ENCODE results near the gene USP34.

Gene USP34

GRCh38 chr2:61178603-61179545 is 292.0 kb downstream of the USP34 start:
- Histone ChIP-seq H3K9ac (ENCODE audit: low read length) (peak overlapping the region; percentile 97), H2BK5ac (ENCODE audit: low read length) (no peak overlapping the region), H3K27me3 (ENCODE audit: insufficient read depth, low read length, poor library complexity) (no peaks in the 10 kb centered on the region), H3K4me1 (ENCODE audit: control insufficient read depth, low read depth, low read length) (peaks cover 18% of the 10 kb centered on the region), H2BK120ac (ENCODE audit: low read depth, low read length) (no peak overlapping the region), H3K4me2 (ENCODE audit: low read length) (peak overlapping the region; percentile 95), H3K36me3 (ENCODE audit: control insufficient read depth, insufficient read depth, low read length) (peaks cover 8% of the 10 kb centered on the region), H3K27ac (ENCODE audit: low read depth, low read length) (no peak overlapping the region), H2BK15ac (replicated peaks; ENCODE audit: low read depth) (no peak overlapping the region), H3K79me2 (ENCODE audit: control insufficient read depth, insufficient read depth, low read length) (peaks cover 15% of the 10 kb centered on the region), H3K56ac (ENCODE audit: low read length) (peak overlapping the region; percentile 98), H3K18ac (ENCODE audit: low read length) (no peak overlapping the region), H3K4me3 (ENCODE audit: low read length) (no peak overlapping the region), H3K23ac (ENCODE audit: low read length) (no peak overlapping the region), H3K4ac (ENCODE audit: low read depth, low read length) (no peak overlapping the region), H3K79me1 (ENCODE audit: low read length) (peaks cover 27% of the 10 kb centered on the region), H4K5ac (ENCODE audit: low read length) (no peak overlapping the region), H4K8ac (ENCODE audit: low read depth, low read length) (no peak overlapping the region), H2AK5ac (ENCODE audit: low read length) (peak overlapping the region; percentile 34)
- WGBS (ENCODE audit: extremely low coverage, insufficient coverage, low lambda C conversion rate): no CpG with 5 or more reads among the region's 22 CpGs
- DNase-seq: no peak

- no peaks in the 10 kb centered on the region for H3K27me3 ChIP-seq (ENCODE audit: insufficient read depth, low read length, poor library complexity)
- H4K5ac ChIP-seq (ENCODE audit: low read length): no peak overlapping the region
- H3K4me1 ChIP-seq (ENCODE audit: control insufficient read depth, low read depth, low read length): peaks cover 18% of the 10 kb centered on the region
- peak overlapping the region; percentile 33 for H2AK5ac ChIP-seq (ENCODE audit: low read length)
- peak overlapping the region; percentile 97 for H4K8ac ChIP-seq (ENCODE audit: low read depth, low read length)
- WGBS (ENCODE audit: extremely low coverage, insufficient coverage, low lambda C conversion rate): no CpG with 5 or more reads among the region's 45 CpGs
- peaks cover 27% of the 10 kb centered on the region for H3K79me1 ChIP-seq (ENCODE audit: low read length)
- peak overlapping the region; percentile 97 for H3K9ac ChIP-seq (ENCODE audit: low read length)
- peak overlapping the region; percentile 47 for H2BK120ac ChIP-seq (ENCODE audit: low read depth, low read length)
- peak; percentile 74 for DNase-seq
- H3K4me2 ChIP-seq (ENCODE audit: low read length): peak overlapping the region; percentile 95
- H2BK5ac ChIP-seq (ENCODE audit: low read length): peak overlapping the region; percentile 64
- H3K27ac ChIP-seq (ENCODE audit: low read depth, low read length): peak overlapping the region; percentile 90
- peak overlapping the region; percentile 77 for H3K4me3 ChIP-seq (ENCODE audit: low read length)
- H3K79me2 ChIP-seq (ENCODE audit: control insufficient read depth, insufficient read depth, low read length): peaks cover 15% of the 10 kb centered on the region
- peak overlapping the region; percentile 81 for H3K23ac ChIP-seq (ENCODE audit: low read length)
- peak overlapping the region; percentile 99 for H3K18ac ChIP-seq (ENCODE audit: low read length)
- H3K4ac ChIP-seq (ENCODE audit: low read depth, low read length): peak overlapping the region; percentile 85
- H3K36me3 ChIP-seq (ENCODE audit: control insufficient read depth, insufficient read depth, low read length): peaks cover 6% of the 10 kb centered on the region
- H2BK15ac ChIP-seq (replicated peaks; ENCODE audit: low read depth): no peak overlapping the region
- H3K56ac ChIP-seq (ENCODE audit: low read length): peak overlapping the region; percentile 98
Observed at GRCh38 chr2:61177727-61178549, 292.9 kb downstream of the USP34 start.

- peak overlapping the region; percentile 48 for H2BK5ac ChIP-seq (ENCODE audit: low read length)
- WGBS (ENCODE audit: extremely low coverage, insufficient coverage, low lambda C conversion rate): no CpG with 5 or more reads among the region's 111 CpGs
- H3K4me3 ChIP-seq (ENCODE audit: low read length): peak overlapping the region; percentile 77
- peak overlapping the region; percentile 90 for H3K27ac ChIP-seq (ENCODE audit: low read depth, low read length)
- peak; percentile 96 for DNase-seq
- peaks cover 15% of the 10 kb centered on the region for H3K79me2 ChIP-seq (ENCODE audit: control insufficient read depth, insufficient read depth, low read length)
- H3K36me3 ChIP-seq (ENCODE audit: control insufficient read depth, insufficient read depth, low read length): peaks cover 4% of the 10 kb centered on the region
- H3K56ac ChIP-seq (ENCODE audit: low read length): peak overlapping the region; percentile 99
- H2BK15ac ChIP-seq (replicated peaks; ENCODE audit: low read depth): no peak overlapping the region
- H3K79me1 ChIP-seq (ENCODE audit: low read length): peaks cover 27% of the 10 kb centered on the region
- peak overlapping the region; percentile 85 for H3K4ac ChIP-seq (ENCODE audit: low read depth, low read length)
- peak overlapping the region; percentile 97 for H3K9ac ChIP-seq (ENCODE audit: low read length)
- H4K8ac ChIP-seq (ENCODE audit: low read depth, low read length): peak overlapping the region; percentile 97
- no peak overlapping the region for H2AK5ac ChIP-seq (ENCODE audit: low read length)
- peak overlapping the region; percentile 81 for H3K23ac ChIP-seq (ENCODE audit: low read length)
- no peaks in the 10 kb centered on the region for H3K27me3 ChIP-seq (ENCODE audit: insufficient read depth, low read length, poor library complexity)
- no peak overlapping the region for H4K5ac ChIP-seq (ENCODE audit: low read length)
- H3K18ac ChIP-seq (ENCODE audit: low read length): peak overlapping the region; percentile 99
- peak overlapping the region; percentile 95 for H3K4me2 ChIP-seq (ENCODE audit: low read length)
- H3K4me1 ChIP-seq (ENCODE audit: control insufficient read depth, low read depth, low read length): peaks cover 18% of the 10 kb centered on the region
- H2BK120ac ChIP-seq (ENCODE audit: low read depth, low read length): peak overlapping the region; percentile 47
Observed at GRCh38 chr2:61176755-61177726, 293.8 kb downstream of the USP34 start.

- Histone ChIP-seq H3K79me2 (ENCODE audit: control insufficient read depth, insufficient read depth, low read length) (peaks cover 10% of the 10 kb centered on the region), H3K79me1 (ENCODE audit: low read length) (peaks cover 18% of the 10 kb centered on the region), H3K4me2 (ENCODE audit: low read length) (no peak overlapping the region), H3K9ac (ENCODE audit: low read length) (no peak overlapping the region), H3K4ac (ENCODE audit: low read depth, low read length) (no peak overlapping the region), H2AK5ac (ENCODE audit: low read length) (no peak overlapping the region), H4K8ac (ENCODE audit: low read depth, low read length) (no peak overlapping the region), H3K18ac (ENCODE audit: low read length) (no peak overlapping the region), H3K23ac (ENCODE audit: low read length) (no peak overlapping the region), H3K27me3 (ENCODE audit: insufficient read depth, low read length, poor library complexity) (no peaks in the 10 kb centered on the region), H3K27ac (ENCODE audit: low read depth, low read length) (no peak overlapping the region), H2BK5ac (ENCODE audit: low read length) (no peak overlapping the region), H3K56ac (ENCODE audit: low read length) (no peak overlapping the region), H2BK15ac (replicated peaks; ENCODE audit: low read depth) (no peak overlapping the region), H3K4me3 (ENCODE audit: low read length) (no peak overlapping the region), H4K5ac (ENCODE audit: low read length) (no peak overlapping the region), H3K4me1 (ENCODE audit: control insufficient read depth, low read depth, low read length) (peaks cover 16% of the 10 kb centered on the region), H3K36me3 (ENCODE audit: control insufficient read depth, insufficient read depth, low read length) (no peaks in the 10 kb centered on the region), H2BK120ac (ENCODE audit: low read depth, low read length) (no peak overlapping the region)
- DNase-seq: no peak
- WGBS (ENCODE audit: extremely low coverage, insufficient coverage, low lambda C conversion rate): no CpG with 5 or more reads among the region's 8 CpGs
Observed at GRCh38 chr2:61175036-61175435, 295.9 kb downstream of the USP34 start.

GRCh38 chr2:61173116-61173515 is 297.8 kb downstream of the USP34 start:
- WGBS (ENCODE audit: extremely low coverage, insufficient coverage, low lambda C conversion rate): no CpG with 5 or more reads among the region's 4 CpGs
- H3K27me3 ChIP-seq (ENCODE audit: insufficient read depth, low read length, poor library complexity): no peaks in the 10 kb centered on the region

More at GRCh38 chr2:61173116-61173515, 297.8 kb downstream of the USP34 start:
- Histone ChIP-seq H3K4me1 (ENCODE audit: control insufficient read depth, low read depth, low read length) (peaks cover 4% of the 10 kb centered on the region), H3K9ac (ENCODE audit: low read length) (no peak overlapping the region), H4K8ac (ENCODE audit: low read depth, low read length) (no peak overlapping the region), H3K18ac (ENCODE audit: low read length) (no peak overlapping the region), H4K5ac (ENCODE audit: low read length) (no peak overlapping the region), H3K36me3 (ENCODE audit: control insufficient read depth, insufficient read depth, low read length) (no peaks in the 10 kb centered on the region), H3K79me1 (ENCODE audit: low read length) (peaks cover 4% of the 10 kb centered on the region), H2BK15ac (replicated peaks; ENCODE audit: low read depth) (no peak overlapping the region), H2BK120ac (ENCODE audit: low read depth, low read length) (no peak overlapping the region), H3K56ac (ENCODE audit: low read length) (no peak overlapping the region), H2AK5ac (ENCODE audit: low read length) (no peak overlapping the region), H3K4ac (ENCODE audit: low read depth, low read length) (no peak overlapping the region), H3K79me2 (ENCODE audit: control insufficient read depth, insufficient read depth, low read length) (peaks cover 2% of the 10 kb centered on the region), H3K27ac (ENCODE audit: low read depth, low read length) (no peak overlapping the region), H2BK5ac (ENCODE audit: low read length) (no peak overlapping the region), H3K4me3 (ENCODE audit: low read length) (no peak overlapping the region), H3K23ac (ENCODE audit: low read length) (no peak overlapping the region), H3K4me2 (ENCODE audit: low read length) (no peak overlapping the region)
- no peak for DNase-seq

Data from mesendoderm (in vitro differentiated cells).